T47D (cell line): Measurements from ENCODE around the gene LPIN2.

Source experiments
- DNase-seq, 2 experiments: peaks; one replicate each; pipeline versions ENCODE4 v3.0.0 to v3.0.0-alpha.2; 2011 to 2012; ENCODE audit warnings: low read depth in 1 of 2, low spot score in 1 of 2
- JUND ChIP-seq: IDR thresholded peaks from 2 replicates; pipeline ENCODE4 v1.6.1; 2012; ENCODE audit warnings: low read depth
- in situ Hi-C: cut with HindIII; loops from 2 replicates; pipeline ENCODE4 v1.10.0; 2016; ENCODE audit warnings: low sequenced_read_pairs, low pct_unique_long_range_greater_than_20kb

LPIN2 gene

GRCh38 chr18:3013024-3013804 is at the start of gene LPIN2:
TSS of gene LPIN2 (minus strand) at chr18:3013144. CDS start at chr18:2960840, 52,304 bp downstream.
- in situ Hi-C loops = no loop called here

GRCh38 chr18:3061581-3062312 is 48.8 kb upstream of the LPIN2 start:
- no peak for DNase-seq
- no peak for TF ChIP-seq JUND
- in situ Hi-C loops = no loop called here

More at GRCh38 chr18:3013024-3013804, at the start of gene LPIN2:
- TF ChIP-seq JUND = no peak
- DNase-seq = no peak

- in situ Hi-C loops = no loop called here
- DNase-seq = no peak
- no peak for TF ChIP-seq JUND
These were observed 48.0 kb upstream of the LPIN2 start for GRCh38 chr18:3060667-3061580.

- no peak for DNase-seq
- no peak for TF ChIP-seq JUND
- in situ Hi-C loops = no loop called here
These were observed 46.3 kb upstream of the LPIN2 start for GRCh38 chr18:3059272-3059671.

- 0 out of 2 replicates have a peak, but pooled peaks have one; percentile 19 for TF ChIP-seq JUND
- peak in 1 of 2 experiments; percentile 63 for DNase-seq
- in situ Hi-C loops = no loop called here
These were observed 45.6 kb upstream of the LPIN2 start for GRCh38 chr18:3058328-3059191.

- TF ChIP-seq JUND = no peak
- no peak for DNase-seq
- in situ Hi-C loops = no loop called here
These were observed 44.6 kb upstream of the LPIN2 start for GRCh38 chr18:3057526-3057925.

- in situ Hi-C loops = no loop called here
- no peak for TF ChIP-seq JUND
- DNase-seq = no peak
These were observed 43.4 kb upstream of the LPIN2 start for GRCh38 chr18:3056311-3056710.

GRCh38 chr18:3055816-3056215 is 42.9 kb upstream of the LPIN2 start:
- in situ Hi-C loops = no loop called here
- DNase-seq = no peak
- TF ChIP-seq JUND = no peak

- DNase-seq = no peak
- TF ChIP-seq JUND = no peak
- in situ Hi-C loops = no loop called here
These were observed 42.3 kb upstream of the LPIN2 start for GRCh38 chr18:3055186-3055728.

DNA sequence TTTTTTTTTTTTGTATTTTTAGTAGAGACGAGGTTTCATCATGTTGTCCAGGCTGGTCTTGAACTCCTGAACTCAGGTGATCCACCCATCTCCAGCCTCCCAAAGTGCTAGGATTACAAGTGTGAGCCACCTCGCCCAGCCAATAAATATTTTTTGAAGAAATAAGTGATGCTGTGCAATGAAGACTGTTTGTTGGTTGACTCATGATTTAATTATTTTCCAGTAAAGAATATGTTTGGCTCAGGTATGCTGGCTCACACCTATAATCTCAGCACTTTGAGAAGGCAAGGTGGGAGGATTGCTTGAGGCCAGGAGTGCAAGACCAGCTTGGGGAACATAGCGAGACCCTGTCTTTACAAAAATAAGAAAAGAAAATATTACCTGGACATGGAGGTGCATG is 41.8 kb upstream of the LPIN2 start:
- in situ Hi-C loops = no loop called here
- no peak for TF ChIP-seq JUND
- DNase-seq = no peak

DNA sequence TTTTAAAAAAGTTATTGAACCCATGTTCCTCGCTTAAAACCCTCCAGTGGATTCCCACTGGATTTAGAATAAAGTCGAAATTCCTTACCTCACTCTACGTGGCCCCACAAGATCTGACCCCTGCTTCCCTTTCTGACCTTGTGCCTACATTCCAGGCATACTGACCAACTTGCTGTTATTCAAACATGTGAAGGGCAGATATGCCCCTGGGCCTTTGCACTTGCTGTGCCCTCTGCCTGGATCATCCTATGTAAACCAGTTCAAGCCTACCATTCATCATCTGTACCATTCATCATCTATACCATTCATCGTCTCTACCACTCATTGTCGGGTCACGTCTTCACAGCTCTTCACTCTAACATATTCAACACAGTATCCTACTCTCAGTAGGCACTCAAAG is 41.3 kb upstream of the LPIN2 start:
- in situ Hi-C loops = no loop called here
- no peak for DNase-seq
- TF ChIP-seq JUND = no peak

DNA sequence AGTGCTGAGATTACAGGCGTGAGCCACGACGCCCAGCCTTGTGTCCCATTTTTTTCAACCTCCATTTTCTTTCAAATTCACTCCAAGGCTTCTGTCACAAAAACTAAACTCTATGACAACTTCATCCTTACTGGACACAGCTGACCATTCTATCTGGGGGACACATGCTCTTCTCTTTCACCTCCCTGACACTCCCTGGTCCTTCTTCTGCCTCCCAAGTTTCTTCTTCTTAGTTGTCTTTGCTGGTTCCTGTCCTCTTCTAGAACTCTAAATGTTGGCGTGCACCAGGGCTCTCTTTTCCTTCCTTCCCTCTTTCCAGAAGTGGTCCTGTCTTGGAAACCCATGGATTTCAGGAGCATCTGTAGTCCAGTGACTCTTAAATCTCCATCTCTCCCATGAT is 40.1 kb upstream of the LPIN2 start:
- TF ChIP-seq JUND = no peak
- in situ Hi-C loops = no loop called here
- DNase-seq = no peak
